ENCODE measurements around the gene FAM83G.

FAM83G gene

DNA sequence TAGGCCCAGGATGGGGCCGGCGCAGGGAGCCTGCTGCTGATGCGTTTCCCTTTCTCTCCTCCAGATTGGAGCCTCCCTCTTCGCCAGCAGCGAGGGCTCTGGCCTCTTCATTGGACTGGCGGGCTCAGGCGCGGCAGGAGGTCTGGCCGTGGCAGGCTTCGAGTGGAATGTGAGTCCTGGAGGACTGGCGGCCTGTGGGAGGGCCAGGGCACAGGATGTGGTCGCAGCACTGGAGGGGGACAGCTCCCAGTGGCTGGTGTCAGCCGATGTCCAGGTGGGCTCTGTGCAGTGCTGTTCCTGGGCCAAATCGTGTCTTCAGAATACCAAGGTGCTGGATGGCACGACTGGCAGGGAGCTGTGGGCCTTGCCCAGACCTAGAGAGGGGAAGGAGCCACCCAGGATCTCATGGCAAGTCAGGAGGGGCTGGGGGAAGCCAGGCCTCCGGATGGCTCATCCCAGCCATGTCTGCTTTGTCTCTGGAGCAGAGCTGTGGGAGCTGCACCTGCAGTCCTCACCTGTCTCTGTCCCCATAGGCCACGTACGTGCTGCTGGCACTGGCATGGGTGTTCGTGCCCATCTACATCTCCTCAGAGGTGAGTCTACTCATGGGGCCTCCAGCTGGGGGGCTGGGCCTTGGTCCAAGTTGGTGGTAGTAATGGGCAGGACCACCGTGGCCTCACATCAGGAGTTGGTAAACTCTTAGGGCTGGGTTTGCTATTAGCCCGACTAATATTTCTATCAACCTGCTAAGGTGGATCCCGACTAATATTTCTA is 45.3 kb downstream of the FAM83G start:
- Histone ChIP-seq H3K9ac (ENCODE audit: low read depth, low read length, poor library complexity) (peak overlapping the region; percentile 65), H2BK5ac (ENCODE audit: low read length) (peak overlapping the region; percentile 62), H4K8ac (ENCODE audit: low read depth, low read length) (peak overlapping the region; percentile 84), H3K36me3 (replicated peaks in 1 of 2; ENCODE audit: control insufficient read depth in 2 of 2, insufficient read depth in 2 of 2, low read length in 2 of 2) (no peaks in the 10 kb centered on the region), H3K4me3 (ENCODE audit: low read length in 2 of 2) (no peak overlapping the region), H3K4me2 (ENCODE audit: insufficient read depth, low read length, poor library complexity, severe bottlenecking) (no peak overlapping the region), H2BK15ac (ENCODE audit: low read length) (peak overlapping the region; percentile 90), H2AK5ac (ENCODE audit: low read depth, low read length) (peak overlapping the region; percentile 98), H2AFZ (ENCODE audit: low read length) (peak overlapping the region; percentile 68), H3K23ac (ENCODE audit: low read depth, low read length, poor library complexity) (no peak overlapping the region), H3K27me3 (ENCODE audit: control insufficient read depth in 3 of 3, insufficient read depth in 3 of 3, low read depth in 1 of 3, low read length in 3 of 3) (no peaks in the 10 kb centered on the region), H2BK120ac (ENCODE audit: low read depth, low read length) (no peak overlapping the region), H3K79me1 (ENCODE audit: low read depth, low read length) (no peaks in the 10 kb centered on the region), H4K91ac (ENCODE audit: low read depth, low read length, poor library complexity) (peak overlapping the region; percentile 43), H3K9me3 (replicated peaks in 1 of 2; ENCODE audit: control insufficient read depth in 2 of 2, insufficient read depth in 1 of 2, low read depth in 1 of 2, low read length in 2 of 2) (no peaks in the 10 kb centered on the region), H3K4ac (ENCODE audit: low read length) (peak overlapping the region; percentile 81), H3K14ac (ENCODE audit: low read length) (peak overlapping the region; percentile 76), H3K4me1 (ENCODE audit: control insufficient read depth in 2 of 2, insufficient read depth in 1 of 2, low read depth in 1 of 2, low read length in 2 of 2) (peaks cover 19% of the 10 kb centered on the region in 2 donors), H3K27ac (replicated peaks; ENCODE audit: low read length) (no peak overlapping the region), H3K18ac (ENCODE audit: low read length) (peak overlapping the region; percentile 66), H2BK12ac (ENCODE audit: low read length) (peak overlapping the region; percentile 86)
- WGBS, 2 donors (ENCODE audit: extremely low coverage in 2 of 2, insufficient read length in 2 of 2, insufficient replicate concordance in 1 of 2) = no CpG with 5 or more reads among the region's 22 CpGs
- DNase-seq (ENCODE audit: low spot score) = no peak

DNA sequence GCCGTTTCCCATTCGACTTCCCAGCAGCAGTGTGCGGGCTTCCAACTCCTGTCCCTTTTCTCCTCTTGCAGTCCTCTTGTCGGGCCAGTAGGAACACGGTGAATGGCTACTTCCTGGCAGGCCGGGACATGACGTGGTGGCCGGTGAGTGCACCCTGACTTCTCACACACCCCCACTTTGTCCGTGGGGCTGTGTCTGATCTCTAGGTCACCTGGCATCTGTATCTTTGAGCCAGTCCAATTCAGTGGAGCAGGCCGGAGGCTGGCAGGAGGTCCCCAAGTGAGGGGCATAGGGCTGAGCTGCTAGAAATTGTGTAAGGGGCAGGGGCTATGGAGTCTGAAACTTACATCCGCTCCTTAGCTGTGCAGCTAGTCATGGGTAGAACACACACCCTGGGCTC is 46.0 kb downstream of the FAM83G start:
- no peak overlapping the region for H2BK120ac ChIP-seq (ENCODE audit: low read depth, low read length)
- H2BK5ac ChIP-seq (ENCODE audit: low read length) = peak overlapping the region; percentile 62
- H3K18ac ChIP-seq (ENCODE audit: low read length) = peak overlapping the region; percentile 66
- no peak overlapping the region for H2AK5ac ChIP-seq (ENCODE audit: low read depth, low read length)
- no peak overlapping the region for H3K14ac ChIP-seq (ENCODE audit: low read length)
- H4K8ac ChIP-seq (ENCODE audit: low read depth, low read length) = peak overlapping the region; percentile 84
- H3K36me3 ChIP-seq (replicated peaks in 1 of 2; ENCODE audit: control insufficient read depth in 2 of 2, insufficient read depth in 2 of 2, low read length in 2 of 2) = no peaks in the 10 kb centered on the region
- peak overlapping the region; percentile 68 for H2AFZ ChIP-seq (ENCODE audit: low read length)
- H3K27me3 ChIP-seq (ENCODE audit: control insufficient read depth in 3 of 3, insufficient read depth in 3 of 3, low read depth in 1 of 3, low read length in 3 of 3) = no peaks in the 10 kb centered on the region
- DNase-seq (ENCODE audit: low spot score) = no peak
- H3K27ac ChIP-seq (replicated peaks; ENCODE audit: low read length) = no peak overlapping the region
- H2BK15ac ChIP-seq (ENCODE audit: low read length) = peak overlapping the region; percentile 90
- no peak overlapping the region for H3K23ac ChIP-seq (ENCODE audit: low read depth, low read length, poor library complexity)
- peak overlapping the region; percentile 43 for H4K91ac ChIP-seq (ENCODE audit: low read depth, low read length, poor library complexity)
- peaks cover 19% of the 10 kb centered on the region in 2 donors for H3K4me1 ChIP-seq (ENCODE audit: control insufficient read depth in 2 of 2, insufficient read depth in 1 of 2, low read depth in 1 of 2, low read length in 2 of 2)
- no peak overlapping the region for H3K9ac ChIP-seq (ENCODE audit: low read depth, low read length, poor library complexity)
- no peak overlapping the region for H3K4me3 ChIP-seq (ENCODE audit: low read length in 2 of 2)
- no CpG with 5 or more reads among the region's 11 CpGs for WGBS, 2 donors (ENCODE audit: extremely low coverage in 2 of 2, insufficient read length in 2 of 2, insufficient replicate concordance in 1 of 2)
- H3K79me1 ChIP-seq (ENCODE audit: low read depth, low read length) = no peaks in the 10 kb centered on the region
- H3K9me3 ChIP-seq (replicated peaks in 1 of 2; ENCODE audit: control insufficient read depth in 2 of 2, insufficient read depth in 1 of 2, low read depth in 1 of 2, low read length in 2 of 2) = no peaks in the 10 kb centered on the region
- H3K4ac ChIP-seq (ENCODE audit: low read length) = no peak overlapping the region
- H3K4me2 ChIP-seq (ENCODE audit: insufficient read depth, low read length, poor library complexity, severe bottlenecking) = no peak overlapping the region
- H2BK12ac ChIP-seq (ENCODE audit: low read length) = no peak overlapping the region

DNA sequence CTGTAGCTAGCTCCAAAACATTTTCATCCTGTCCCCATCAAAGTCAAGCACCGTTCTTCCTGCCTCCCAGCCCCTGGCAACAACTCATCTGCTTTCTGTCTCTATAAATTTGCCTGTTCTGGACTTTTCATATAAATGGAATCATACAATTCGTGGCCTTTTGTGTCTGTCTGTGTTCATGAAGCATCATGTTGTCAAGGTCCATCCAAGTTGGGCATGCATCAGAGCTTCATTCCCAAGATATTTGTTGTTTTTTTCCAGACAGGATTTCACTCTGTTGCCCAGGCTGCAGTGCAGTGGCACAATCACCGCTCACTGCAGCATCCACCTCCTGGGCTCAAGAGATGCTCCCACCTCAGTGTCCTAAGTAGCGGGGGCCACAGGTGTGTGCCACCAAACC is 46.7 kb downstream of the FAM83G start:
- Histone ChIP-seq H3K23ac (ENCODE audit: low read depth, low read length, poor library complexity) (no peak overlapping the region), H2BK15ac (ENCODE audit: low read length) (no peak overlapping the region), H2BK120ac (ENCODE audit: low read depth, low read length) (no peak overlapping the region), H3K4me2 (ENCODE audit: insufficient read depth, low read length, poor library complexity, severe bottlenecking) (no peak overlapping the region), H3K4me1 (ENCODE audit: control insufficient read depth in 2 of 2, insufficient read depth in 1 of 2, low read depth in 1 of 2, low read length in 2 of 2) (peaks cover 13 to 17% of the 10 kb centered on the region in 2 donors), H4K91ac (ENCODE audit: low read depth, low read length, poor library complexity) (no peak overlapping the region), H3K79me1 (ENCODE audit: low read depth, low read length) (no peaks in the 10 kb centered on the region), H4K8ac (ENCODE audit: low read depth, low read length) (no peak overlapping the region), H3K9me3 (replicated peaks in 1 of 2; ENCODE audit: control insufficient read depth in 2 of 2, insufficient read depth in 1 of 2, low read depth in 1 of 2, low read length in 2 of 2) (no peaks in the 10 kb centered on the region), H3K4ac (ENCODE audit: low read length) (no peak overlapping the region), H3K4me3 (ENCODE audit: low read length in 2 of 2) (no peak overlapping the region), H3K27ac (replicated peaks; ENCODE audit: low read length) (no peak overlapping the region), H3K9ac (ENCODE audit: low read depth, low read length, poor library complexity) (no peak overlapping the region), H3K14ac (ENCODE audit: low read length) (no peak overlapping the region), H2AK5ac (ENCODE audit: low read depth, low read length) (no peak overlapping the region), H3K18ac (ENCODE audit: low read length) (no peak overlapping the region), H2BK5ac (ENCODE audit: low read length) (no peak overlapping the region), H3K27me3 (ENCODE audit: control insufficient read depth in 3 of 3, insufficient read depth in 3 of 3, low read depth in 1 of 3, low read length in 3 of 3) (no peaks in the 10 kb centered on the region), H3K36me3 (replicated peaks in 1 of 2; ENCODE audit: control insufficient read depth in 2 of 2, insufficient read depth in 2 of 2, low read length in 2 of 2) (no peaks in the 10 kb centered on the region), H2BK12ac (ENCODE audit: low read length) (no peak overlapping the region), H2AFZ (ENCODE audit: low read length) (no peak overlapping the region)
- DNase-seq (ENCODE audit: low spot score) = no peak
- no CpG with 5 or more reads among the region's 4 CpGs for WGBS, 2 donors (ENCODE audit: extremely low coverage in 2 of 2, insufficient read length in 2 of 2, insufficient replicate concordance in 1 of 2)

DNA sequence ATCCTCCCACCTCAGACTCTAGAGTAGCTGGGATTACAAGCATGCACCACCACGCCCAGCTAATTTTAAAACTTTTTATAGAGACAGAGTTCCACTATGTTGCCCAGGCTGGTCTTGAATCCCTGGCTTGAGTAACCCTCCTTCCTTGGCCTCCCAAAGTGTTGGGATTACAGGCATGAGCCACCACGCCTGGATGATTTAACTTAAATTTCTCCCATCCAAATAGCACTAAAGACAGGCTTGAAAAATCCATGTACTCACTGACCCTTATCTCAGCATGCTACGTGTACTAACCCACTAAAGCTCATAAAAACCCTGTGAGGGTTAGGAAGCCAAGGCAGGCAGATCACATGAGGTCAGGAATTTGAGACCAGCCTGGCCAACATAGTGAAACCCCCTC is 48.0 kb downstream of the FAM83G start:
- H2BK5ac ChIP-seq (ENCODE audit: low read length) = no peak overlapping the region
- H3K36me3 ChIP-seq (replicated peaks in 1 of 2; ENCODE audit: control insufficient read depth in 2 of 2, insufficient read depth in 2 of 2, low read length in 2 of 2) = no peaks in the 10 kb centered on the region
- no peaks in the 10 kb centered on the region for H3K79me1 ChIP-seq (ENCODE audit: low read depth, low read length)
- no peak overlapping the region for H3K27ac ChIP-seq (replicated peaks; ENCODE audit: low read length)
- H2BK15ac ChIP-seq (ENCODE audit: low read length) = no peak overlapping the region
- no peak overlapping the region for H3K9ac ChIP-seq (ENCODE audit: low read depth, low read length, poor library complexity)
- no peak overlapping the region for H4K91ac ChIP-seq (ENCODE audit: low read depth, low read length, poor library complexity)
- no peak overlapping the region for H3K4me3 ChIP-seq (ENCODE audit: low read length in 2 of 2)
- no peak overlapping the region for H2AFZ ChIP-seq (ENCODE audit: low read length)
- H3K18ac ChIP-seq (ENCODE audit: low read length) = no peak overlapping the region
- no peaks in the 10 kb centered on the region for H3K9me3 ChIP-seq (replicated peaks in 1 of 2; ENCODE audit: control insufficient read depth in 2 of 2, insufficient read depth in 1 of 2, low read depth in 1 of 2, low read length in 2 of 2)
- H3K4me2 ChIP-seq (ENCODE audit: insufficient read depth, low read length, poor library complexity, severe bottlenecking) = no peak overlapping the region
- no peak overlapping the region for H3K4ac ChIP-seq (ENCODE audit: low read length)
- DNase-seq (ENCODE audit: low spot score) = no peak
- no peak overlapping the region for H2BK120ac ChIP-seq (ENCODE audit: low read depth, low read length)
- H3K4me1 ChIP-seq (ENCODE audit: control insufficient read depth in 2 of 2, insufficient read depth in 1 of 2, low read depth in 1 of 2, low read length in 2 of 2) = peaks cover 7 to 8% of the 10 kb centered on the region in 2 donors
- no peaks in the 10 kb centered on the region for H3K27me3 ChIP-seq (ENCODE audit: control insufficient read depth in 3 of 3, insufficient read depth in 3 of 3, low read depth in 1 of 3, low read length in 3 of 3)
- H4K8ac ChIP-seq (ENCODE audit: low read depth, low read length) = no peak overlapping the region
- no peak overlapping the region for H3K14ac ChIP-seq (ENCODE audit: low read length)
- no peak overlapping the region for H2AK5ac ChIP-seq (ENCODE audit: low read depth, low read length)
- no peak overlapping the region for H3K23ac ChIP-seq (ENCODE audit: low read depth, low read length, poor library complexity)
- WGBS, 2 donors (ENCODE audit: extremely low coverage in 2 of 2, insufficient read length in 2 of 2, insufficient replicate concordance in 1 of 2) = no CpG with 5 or more reads among the region's 3 CpGs
- no peak overlapping the region for H2BK12ac ChIP-seq (ENCODE audit: low read length)
